ENCODE measurements around the gene CHST12.

Gene CHST12

GRCh38 chr7:2431260-2431867 lies 28.0 kb downstream of the CHST12 start:
- no peak overlapping the region for H3K27ac ChIP-seq
- TF ChIP-seq ZFX (IDR thresholded peaks at IDR 0.05; ENCODE audit: borderline replicate concordance), result no peak
- peak; percentile 65 for TF ChIP-seq CTCF (IDR thresholded peaks at IDR 0.05)

GRCh38 chr7:2432910-2433712 lies 29.7 kb downstream of the CHST12 start:
- no peak for TF ChIP-seq ZFX (IDR thresholded peaks at IDR 0.05; ENCODE audit: borderline replicate concordance)
- TF ChIP-seq CTCF (IDR thresholded peaks at IDR 0.05), result no peak
- no peak overlapping the region for H3K27ac ChIP-seq

- no peak for TF ChIP-seq CTCF (IDR thresholded peaks at IDR 0.05)
- no peak for TF ChIP-seq ZFX (IDR thresholded peaks at IDR 0.05; ENCODE audit: borderline replicate concordance)
- no peak overlapping the region for H3K27ac ChIP-seq
Observed at GRCh38 chr7:2433713-2434550, 30.5 kb downstream of the CHST12 start.

GRCh38 chr7:2435146-2435545 lies 31.7 kb downstream of the CHST12 start:
- no peak overlapping the region for H3K27ac ChIP-seq
- TF ChIP-seq ZFX (IDR thresholded peaks at IDR 0.05; ENCODE audit: borderline replicate concordance) (no peak), CTCF (IDR thresholded peaks at IDR 0.05) (no peak)

- no peak overlapping the region for H3K27ac ChIP-seq
- no peak for TF ChIP-seq ZFX (IDR thresholded peaks at IDR 0.05; ENCODE audit: borderline replicate concordance)
- no peak for TF ChIP-seq CTCF (IDR thresholded peaks at IDR 0.05)
Observed at GRCh38 chr7:2436341-2437104, 33.1 kb downstream of the CHST12 start.

GRCh38 chr7:2437136-2437535 lies 33.7 kb downstream of the CHST12 start:
- TF ChIP-seq ZFX (IDR thresholded peaks at IDR 0.05; ENCODE audit: borderline replicate concordance), result no peak
- no peak for TF ChIP-seq CTCF (IDR thresholded peaks at IDR 0.05)
- no peak overlapping the region for H3K27ac ChIP-seq

All from 22Rv1 (cell line).